Measurements from ENCODE around the gene JAM2. TPM values are rescaled to one million over a fixed set of nuclear protein-coding genes. Genes with fewer than 3 reads are reported as not detected.
A peak's percentile ranks its signal among the peaks of the same experiment; 100 is the strongest.
"Not testable (repeated sequence)": the region's sequence is repeated elsewhere in the genome, so short reads cannot be mapped to it uniquely, and the experiment has no call there.

JAM2 gene
- total and polyA plus RNA-seq, 8 donors = 1.2 to 32.1 (median 4.6) TPM; not detected in 1

- Histone ChIP-seq H3K27ac (no peak overlapping the region), H3K4me3 (no peak overlapping the region), H3K9me3 (no peaks in the 10 kb centered on the region), H3K36me3 (peaks cover 0 to 30% (median 13%) of the 10 kb centered on the region in 4 donors), H3K4me1 (no peaks in the 10 kb centered on the region), H3K27me3 (no peaks in the 10 kb centered on the region)
- no peak for DNase-seq
- no peak for TF ChIP-seq CTCF (IDR thresholded peaks at IDR 0.05)
- no peak for TF ChIP-seq POLR2AphosphoS5 (IDR thresholded peaks at IDR 0.05)
- no peak for TF ChIP-seq POLR2A (IDR thresholded peaks at IDR 0.05)
- no peak for TF ChIP-seq EP300 (IDR thresholded peaks at IDR 0.05)
- intact Hi-C loops (cut with DNase I; ENCODE audit: low total_unique reads) = no loop called here
- WGBS, 5 donors = 79 to 91% (median 90%) methylated on average over 5 of the region's 5 CpGs
These were observed 71.5 kb downstream of the JAM2 start for GRCh38 chr21:25710550-25710949.

GRCh38 chr21:25714066-25714465 lies 75.0 kb downstream of the JAM2 start:
- intact Hi-C loops (cut with DNase I; ENCODE audit: low total_unique reads); H3K27ac ChIP-seq; DNase-seq; H3K4me1 ChIP-seq; H3K9me3 ChIP-seq; H3K4me3 ChIP-seq; H3K27me3 ChIP-seq: not testable (repeated sequence)
- WGBS, 5 donors = 93 to 100% (median 97%) methylated on average over 10 of the region's 10 CpGs
- peaks cover 0 to 35% (median 26%) of the 10 kb centered on the region in 4 donors for H3K36me3 ChIP-seq

GRCh38 chr21:25717491-25718147 lies 78.6 kb downstream of the JAM2 start:
- H3K27me3 ChIP-seq = no peaks in the 10 kb centered on the region
- DNase-seq = peak in 1 of 2 donors; percentile 29
- H3K4me1 ChIP-seq = peaks cover 0 to 7% (median 0%) of the 10 kb centered on the region in 4 donors
- 83 to 93% (median 88%) methylated on average over 5 of the region's 5 CpGs for WGBS, 5 donors
- H3K4me3 ChIP-seq = no peak overlapping the region
- peaks cover 11 to 60% (median 44%) of the 10 kb centered on the region in 4 donors for H3K36me3 ChIP-seq
- intact Hi-C loops (cut with DNase I; ENCODE audit: low total_unique reads) = no loop called here
- TF ChIP-seq CTCF (IDR thresholded peaks at IDR 0.05) (no peak), POLR2AphosphoS5 (IDR thresholded peaks at IDR 0.05) (no peak), POLR2A (IDR thresholded peaks at IDR 0.05) (no peak), EP300 (IDR thresholded peaks at IDR 0.05) (no peak)
- no peaks in the 10 kb centered on the region for H3K9me3 ChIP-seq
- H3K27ac ChIP-seq = no peak overlapping the region

- Histone ChIP-seq H3K9me3 (no peaks in the 10 kb centered on the region), H3K4me3 (no peak overlapping the region), H3K27ac (no peak overlapping the region), H3K27me3 (no peaks in the 10 kb centered on the region), H3K4me1 (peaks cover 0 to 7% (median 0%) of the 10 kb centered on the region in 4 donors), H3K36me3 (peaks cover 36 to 73% (median 65%) of the 10 kb centered on the region in 4 donors)
- TF ChIP-seq EP300 (IDR thresholded peaks at IDR 0.05) (no peak), CTCF (IDR thresholded peaks at IDR 0.05) (no peak), POLR2AphosphoS5 (IDR thresholded peaks at IDR 0.05) (no peak), POLR2A (IDR thresholded peaks at IDR 0.05) (no peak)
- intact Hi-C loops (cut with DNase I; ENCODE audit: low total_unique reads) = no loop called here
- no peak for DNase-seq
- WGBS, 5 donors = 86 to 97% (median 95%) methylated on average over 3 of the region's 3 CpGs
These were observed 82.9 kb downstream of the JAM2 start for GRCh38 chr21:25721987-25722386.

GRCh38 chr21:25722631-25723030 lies 83.6 kb downstream of the JAM2 start:
- no peaks in the 10 kb centered on the region for H3K9me3 ChIP-seq
- H3K4me3 ChIP-seq = no peak overlapping the region
- no peak for DNase-seq
- WGBS, 5 donors = 71 to 87% (median 73%) methylated on average over 3 of the region's 3 CpGs
- no peak overlapping the region for H3K27ac ChIP-seq
- intact Hi-C loops (cut with DNase I; ENCODE audit: low total_unique reads) = no loop called here
- H3K4me1 ChIP-seq = peaks cover 0 to 7% (median 0%) of the 10 kb centered on the region in 4 donors
- H3K36me3 ChIP-seq = peaks cover 42 to 76% (median 71%) of the 10 kb centered on the region in 4 donors
- TF ChIP-seq CTCF (IDR thresholded peaks at IDR 0.05) (no peak), EP300 (IDR thresholded peaks at IDR 0.05) (no peak), POLR2A (IDR thresholded peaks at IDR 0.05) (no peak), POLR2AphosphoS5 (IDR thresholded peaks at IDR 0.05) (no peak)
- no peaks in the 10 kb centered on the region for H3K27me3 ChIP-seq
